Mesothelial cell of epicardium (in vitro differentiated cells): Measurements from ENCODE around the gene ADAD2. TPM values are rescaled to one million over a fixed set of nuclear protein-coding genes. Genes with fewer than 3 reads are reported as not detected.
A peak's percentile ranks its signal among the peaks of the same experiment; 100 is the strongest.

Experiments used
- DNase-seq, 2 experiments: peaks; one replicate each; pipeline ENCODE4 v3.0.0; 2021; ENCODE audit warnings: low spot score in 2 of 2; ENCODE audit not compliant: unreplicated experiment in 2 of 2
- H3K27ac Mint-ChIP-seq: 2 replicates; pipeline ENCODE4 v1.8.0; 2021; ENCODE audit warnings: mixed read lengths
- H3K27me3 Mint-ChIP-seq: 2 replicates; pipeline ENCODE4 v1.8.0; 2021; ENCODE audit warnings: low read depth, mixed read lengths
- H3K36me3 Mint-ChIP-seq: 2 replicates; pipeline ENCODE4 v1.8.0; 2021; ENCODE audit warnings: mixed read lengths
- H3K4me1 Mint-ChIP-seq: 2 replicates; pipeline ENCODE4 v1.8.0; 2021; ENCODE audit warnings: mixed read lengths
- H3K4me3 Mint-ChIP-seq: 2 replicates; pipeline ENCODE4 v1.8.0; 2021; ENCODE audit warnings: mild to moderate bottlenecking, moderate library complexity, mixed read lengths
- H3K9me3 Mint-ChIP-seq: 2 replicates; pipeline ENCODE4 v1.8.0; 2021; ENCODE audit warnings: mixed read lengths
- total RNA-seq: library from RNA; stranded (reverse); gene quantifications from 3 replicates; pipeline ENCODE4 v1.2.1, GENCODE V29; 2021
- TF ChIP-seq, protein P1 (sequence below): fragments of 200-600 bp; sonication (generic); IDR thresholded peaks from one replicate; pipeline ENCODE4 v1.5.0; 2021; ENCODE audit warnings: antibody characterized with exemption; ENCODE audit not compliant: unreplicated experiment

The ADAD2 gene
- total RNA-seq, 1 donor from 2014 or later, result not detected

DNA sequence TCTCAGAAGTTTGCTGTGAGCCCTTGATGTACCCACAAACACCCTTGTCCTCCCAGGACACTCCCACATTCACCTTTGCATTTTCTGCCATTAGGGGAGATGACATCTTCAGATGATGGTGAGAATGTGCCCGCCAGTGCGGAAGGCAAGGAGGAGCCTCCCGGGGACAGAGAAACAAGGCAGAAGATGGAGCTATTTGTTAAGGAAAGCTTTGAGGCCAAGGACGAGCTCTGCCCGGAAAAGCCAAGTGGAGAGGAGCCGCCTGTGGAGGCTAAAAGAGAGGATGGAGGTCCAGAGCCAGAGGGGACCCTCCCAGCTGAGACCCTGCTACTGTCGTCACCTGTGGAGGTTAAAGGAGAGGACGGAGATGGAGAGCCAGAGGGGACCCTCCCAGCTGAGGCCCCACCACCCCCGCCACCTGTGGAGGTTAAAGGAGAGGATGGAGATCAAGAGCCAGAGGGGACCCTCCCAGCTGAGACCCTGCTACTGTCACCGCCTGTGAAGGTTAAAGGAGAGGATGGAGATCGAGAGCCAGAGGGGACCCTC lies 21.1 kb upstream of the ADAD2 start:
- no peak for DNase-seq
- TF ChIP-seq, protein P1, sequence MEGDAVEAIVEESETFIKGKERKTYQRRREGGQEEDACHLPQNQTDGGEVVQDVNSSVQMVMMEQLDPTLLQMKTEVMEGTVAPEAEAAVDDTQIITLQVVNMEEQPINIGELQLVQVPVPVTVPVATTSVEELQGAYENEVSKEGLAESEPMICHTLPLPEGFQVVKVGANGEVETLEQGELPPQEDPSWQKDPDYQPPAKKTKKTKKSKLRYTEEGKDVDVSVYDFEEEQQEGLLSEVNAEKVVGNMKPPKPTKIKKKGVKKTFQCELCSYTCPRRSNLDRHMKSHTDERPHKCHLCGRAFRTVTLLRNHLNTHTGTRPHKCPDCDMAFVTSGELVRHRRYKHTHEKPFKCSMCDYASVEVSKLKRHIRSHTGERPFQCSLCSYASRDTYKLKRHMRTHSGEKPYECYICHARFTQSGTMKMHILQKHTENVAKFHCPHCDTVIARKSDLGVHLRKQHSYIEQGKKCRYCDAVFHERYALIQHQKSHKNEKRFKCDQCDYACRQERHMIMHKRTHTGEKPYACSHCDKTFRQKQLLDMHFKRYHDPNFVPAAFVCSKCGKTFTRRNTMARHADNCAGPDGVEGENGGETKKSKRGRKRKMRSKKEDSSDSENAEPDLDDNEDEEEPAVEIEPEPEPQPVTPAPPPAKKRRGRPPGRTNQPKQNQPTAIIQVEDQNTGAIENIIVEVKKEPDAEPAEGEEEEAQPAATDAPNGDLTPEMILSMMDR, result no peak
- no peaks in the 10 kb centered on the region for H3K36me3 Mint-ChIP-seq
- H3K4me3 Mint-ChIP-seq, result no peak overlapping the region
- no peaks in the 10 kb centered on the region for H3K4me1 Mint-ChIP-seq
- no peak overlapping the region for H3K27ac Mint-ChIP-seq
- no peaks in the 10 kb centered on the region for H3K9me3 Mint-ChIP-seq
- H3K27me3 Mint-ChIP-seq, result peaks cover 11% of the 10 kb centered on the region

DNA sequence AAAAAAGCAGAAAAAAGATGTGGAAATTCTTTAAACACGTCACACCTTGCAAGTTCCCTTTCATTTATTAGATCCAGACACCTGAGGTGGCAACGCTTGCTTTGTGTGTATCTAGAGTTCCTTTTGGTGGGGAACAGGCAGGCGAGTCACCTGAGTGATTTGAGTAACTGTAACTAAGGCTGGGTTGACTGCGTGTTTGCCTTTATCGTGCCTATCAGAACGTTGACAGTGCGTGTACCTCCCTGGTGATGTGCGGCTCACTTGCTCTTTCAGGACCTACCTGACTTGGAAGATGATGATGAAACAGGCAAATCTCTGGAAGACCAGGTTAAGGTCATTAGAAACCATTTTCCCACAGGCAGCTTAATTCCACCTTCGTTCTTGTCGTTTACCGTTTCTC lies 16.6 kb upstream of the ADAD2 start:
- H3K27me3 Mint-ChIP-seq, result peaks cover 2% of the 10 kb centered on the region
- DNase-seq, result no peak
- no peak overlapping the region for H3K27ac Mint-ChIP-seq
- H3K4me1 Mint-ChIP-seq, result peaks cover 16% of the 10 kb centered on the region
- no peak overlapping the region for H3K4me3 Mint-ChIP-seq
- no peaks in the 10 kb centered on the region for H3K9me3 Mint-ChIP-seq
- H3K36me3 Mint-ChIP-seq, result no peaks in the 10 kb centered on the region
- TF ChIP-seq, protein P1, result no peak

DNA sequence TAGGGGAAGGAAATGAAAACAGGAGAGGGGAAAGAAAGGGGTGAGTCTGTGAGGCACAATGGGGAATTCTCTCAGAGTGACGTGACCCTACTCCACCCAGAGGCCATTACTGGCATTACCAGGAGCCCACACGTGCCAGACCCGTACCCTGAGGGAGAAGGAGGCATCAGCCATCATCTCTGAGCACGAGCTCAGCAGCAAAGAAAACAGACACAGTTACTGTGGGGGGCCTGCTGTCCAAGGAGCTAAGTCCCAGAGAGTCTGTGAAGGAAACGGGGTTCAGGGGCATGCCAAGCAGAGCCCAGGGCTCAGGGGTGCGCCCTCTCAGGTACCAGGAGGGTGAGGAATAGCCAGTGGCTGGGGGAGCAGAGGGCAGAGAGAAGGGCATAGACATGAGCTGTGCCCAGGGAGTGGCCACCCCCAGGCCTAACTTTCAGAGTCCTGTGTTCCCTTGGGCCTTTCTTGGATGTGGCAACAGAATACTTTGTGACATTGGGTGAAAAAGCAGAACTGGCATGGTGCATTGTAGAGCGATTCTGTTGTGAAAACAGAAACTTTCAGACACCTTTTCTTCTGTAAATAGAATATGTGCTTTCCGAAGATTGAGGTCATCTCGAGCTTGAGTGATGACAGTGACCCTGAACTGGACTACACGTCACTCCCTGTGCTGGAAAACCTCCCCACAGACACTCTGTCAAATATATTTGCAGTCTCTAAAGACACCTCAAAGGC lies 15.4 kb upstream of the ADAD2 start:
- Mint-ChIP-seq H3K36me3 (no peaks in the 10 kb centered on the region), H3K4me1 (peaks cover 16% of the 10 kb centered on the region), H3K27ac (peak overlapping the region; percentile 47), H3K9me3 (no peaks in the 10 kb centered on the region), H3K27me3 (no peaks in the 10 kb centered on the region), H3K4me3 (no peak overlapping the region)
- DNase-seq, result peak in 1 of 2 experiments; percentile 73
- TF ChIP-seq, protein P1, result peak; percentile 75

DNA sequence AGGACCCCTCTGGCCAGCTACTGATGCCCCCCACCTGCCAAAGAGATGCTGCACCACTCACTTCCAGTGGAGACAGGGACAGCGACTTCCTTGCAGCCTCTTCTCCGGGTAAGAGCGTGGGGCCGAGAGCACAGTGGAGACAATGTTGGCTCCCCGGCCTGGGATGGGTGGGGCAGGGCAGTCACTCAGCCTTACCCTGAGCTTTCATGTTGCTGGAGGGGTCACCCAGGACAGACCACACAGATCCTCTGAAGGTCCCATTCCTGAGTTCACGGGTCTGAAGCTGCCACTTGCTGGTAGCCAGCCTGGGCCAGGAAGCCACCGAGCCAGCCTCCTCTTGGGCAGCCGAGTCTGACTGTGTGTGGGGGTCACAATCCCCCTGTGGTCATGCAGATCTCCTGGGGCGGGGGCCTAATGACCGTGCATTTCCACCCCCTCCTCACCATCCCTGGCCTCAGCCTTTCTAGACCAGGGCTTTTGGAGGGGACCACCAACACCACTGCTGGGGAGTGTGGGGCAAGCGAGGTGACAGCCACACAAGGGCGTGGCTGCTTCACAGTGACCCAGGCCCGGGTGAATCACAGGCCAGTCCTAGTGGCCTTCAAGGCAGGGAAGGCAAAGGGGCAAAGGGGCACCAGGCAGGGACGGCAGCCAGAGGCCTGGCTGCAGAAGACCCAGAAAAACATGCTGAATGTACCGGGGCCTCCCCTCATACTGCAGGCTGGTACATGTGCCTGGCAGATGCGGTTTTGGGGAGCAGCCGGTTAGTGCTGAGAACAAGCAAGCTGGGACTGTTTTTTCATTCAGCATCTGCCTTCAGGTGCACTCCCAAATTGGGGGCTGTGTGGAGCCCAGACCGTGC lies 14.5 kb upstream of the ADAD2 start:
- peaks cover 16% of the 10 kb centered on the region for H3K4me1 Mint-ChIP-seq
- no peak for DNase-seq

DNA sequence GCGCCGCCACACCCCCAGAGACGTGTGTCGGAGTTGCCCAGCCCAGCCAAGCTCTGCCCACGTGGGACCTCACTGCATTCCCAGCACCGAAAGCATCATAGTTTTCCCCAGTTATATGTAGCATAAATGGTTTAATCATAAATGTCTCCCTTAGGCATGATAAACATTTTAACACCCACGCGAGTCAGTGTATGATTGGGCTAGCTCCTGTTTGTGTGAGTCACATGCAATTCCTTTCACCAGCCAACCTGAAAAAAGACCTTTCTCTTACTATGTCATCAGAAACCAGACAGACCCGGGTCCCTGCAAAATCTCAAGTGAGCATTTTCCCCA lies 13.2 kb upstream of the ADAD2 start:
- TF ChIP-seq, protein P1, result no peak
- Mint-ChIP-seq H3K4me3 (no peak overlapping the region), H3K27ac (peak overlapping the region; percentile 77), H3K4me1 (peaks cover 16% of the 10 kb centered on the region), H3K36me3 (peaks cover 4% of the 10 kb centered on the region), H3K27me3 (no peaks in the 10 kb centered on the region), H3K9me3 (no peaks in the 10 kb centered on the region)
- no peak for DNase-seq

More for the DNA sequence above, 14.5 kb upstream of the ADAD2 start:
- no peak overlapping the region for H3K27ac Mint-ChIP-seq
- TF ChIP-seq, protein P1, result no peak
- no peaks in the 10 kb centered on the region for H3K27me3 Mint-ChIP-seq
- H3K36me3 Mint-ChIP-seq, result no peaks in the 10 kb centered on the region
- H3K9me3 Mint-ChIP-seq, result no peaks in the 10 kb centered on the region
- no peak overlapping the region for H3K4me3 Mint-ChIP-seq
